ENCODE results near the gene B4GALT2. TPM values are rescaled to one million over a fixed set of nuclear protein-coding genes. Genes with fewer than 3 reads are reported as not detected.

The B4GALT2 gene
- total and polyA plus RNA-seq, 10 of the 15 experiments (the other 5 are each of a cell fraction or from before 2014, with no cell fraction given), result 0.98 to 61.0 (median 23.4) TPM

- no peak for TF ChIP-seq PKNOX1 (IDR thresholded peaks at IDR 0.05)
- no peak for TF ChIP-seq ZSCAN29 (IDR thresholded peaks at IDR 0.05)
- no peak for TF ChIP-seq USF2 (IDR thresholded peaks at IDR 0.05; ENCODE audit: borderline replicate concordance, low read depth, low read length)
- no peak for TF ChIP-seq HSF1 (IDR thresholded peaks at IDR 0.05; ENCODE audit: low read depth, low read length)
- no peak for TF ChIP-seq SP1 (IDR thresholded peaks at IDR 0.05; ENCODE audit: low read depth, low read length)
- TF ChIP-seq HDAC6 (IDR thresholded peaks at IDR 0.05; ENCODE audit: unreplicated experiment), result no peak
- TF ChIP-seq HDAC2 (IDR thresholded peaks at IDR 0.05), result no peak
- no peak for TF ChIP-seq POLR2AphosphoS5 (IDR thresholded peaks at IDR 0.05; ENCODE audit: low read length)
Measured at GRCh38 chr1:43938892-43939587, 40.0 kb upstream of the B4GALT2 start (continued).

GRCh38 chr1:43942411-43942810 is 36.6 kb upstream of the B4GALT2 start:
- no peaks in the 10 kb centered on the region for H4K20me1 ChIP-seq (ENCODE audit: control insufficient read depth, insufficient read depth)
- FAIRE-seq, result no peak
- no peak for DNase-seq (ENCODE audit: low read depth, low spot score)
- no peak overlapping the region for H3K4me3 ChIP-seq
- H3K27me3 ChIP-seq (replicated peaks in 1 of 2; ENCODE audit: control insufficient read depth in 2 of 2, insufficient read depth in 2 of 2, low read length in 1 of 2), result no peaks in the 10 kb centered on the region
- intact Hi-C loops (cut with micrococcal nuclease; ENCODE audit: unreplicated experiment), result no loop called here
- ChIA-PET SMC1A (ENCODE audit: uncharacterized antibody, unreplicated experiment) (interaction anchor here (0.8 to 7.2 kb wide), 8 partner anchors 8 to 415 kb away, joined by 3 to 100 read pairs (median 4); partner anchors contain the start of gene ARTN), RAD21 (ENCODE audit: unreplicated experiment) (interaction anchor here (5.8 kb wide), 1 partner anchor 177 kb away, joined by 78 read pairs; no protein-coding TSS in a partner anchor), CTCF (interaction anchor here (1.1 to 10.4 kb wide), 6 partner anchors 9 to 703 kb away, joined by 3 to 167 read pairs (median 6); partner anchors contain the start of gene ARTN), POLR2A (interaction anchor here (0.6 kb wide), 1 partner anchor 283 kb away, joined by 3 read pairs; no protein-coding TSS in a partner anchor)
- H3K9ac ChIP-seq (ENCODE audit: control insufficient read depth, insufficient read depth, low read length), result no peak overlapping the region
- BruUV-seq (replicated peaks), result no TSS peak
- H3K79me2 ChIP-seq (ENCODE audit: control insufficient read depth, insufficient read depth, low read length), result peaks cover 14% of the 10 kb centered on the region
- WGBS (ENCODE audit: insufficient coverage, insufficient replicate concordance, low lambda C conversion rate, missing lambda C conversion rate), result 98% methylated on average over 3 of the region's 3 CpGs
- H3K4me1 ChIP-seq (ENCODE audit: control insufficient read depth, insufficient read depth, low read length), result no peaks in the 10 kb centered on the region; the same call in 1 of the 2 replicates
- no peaks in the 10 kb centered on the region for H3K9me3 ChIP-seq (replicated peaks; ENCODE audit: control insufficient read depth, insufficient read depth, low read length)
- H3K36me3 ChIP-seq (ENCODE audit: control insufficient read depth in 2 of 2, insufficient read depth in 2 of 2, low read length in 1 of 2), result no peaks in the 10 kb centered on the region
- no peak overlapping the region for H2AFZ ChIP-seq (ENCODE audit: control insufficient read depth, low read depth, low read length)
- no peak for ATAC-seq
- no peak overlapping the region for H3K27ac ChIP-seq (ENCODE audit: control insufficient read depth, insufficient read depth)
- in situ Hi-C loops (cut with MboI), result no loop called here
- no peak overlapping the region for H3K4me2 ChIP-seq (ENCODE audit: control insufficient read depth, insufficient read depth)
- TF ChIP-seq MTA2 (IDR thresholded peaks at IDR 0.05; ENCODE audit: low read depth) (no peak), RELA (IDR thresholded peaks at IDR 0.05; ENCODE audit: borderline replicate concordance, partially characterized antibody) (no peak), SPI1 (IDR thresholded peaks at IDR 0.05; ENCODE audit: borderline replicate concordance, insufficient read depth, low read depth, low read length) (no peak), ZZZ3 (IDR thresholded peaks at IDR 0.05; ENCODE audit: control insufficient read depth, insufficient read length, low read depth) (no peak), CREB1 (IDR thresholded peaks at IDR 0.05; ENCODE audit: low read depth) (no peak), BMI1 (IDR thresholded peaks at IDR 0.05; ENCODE audit: borderline replicate concordance) (no peak), RBBP5 (conservative IDR thresholded peaks at IDR 0.05) (no peak), USF2 (IDR thresholded peaks at IDR 0.05; ENCODE audit: borderline replicate concordance, low read depth, low read length) (no peak)

All from GM12878 (cell line).